Glomerular visceral epithelial cell (primary cell): ENCODE data around the gene CLSTN1.

Experiments used
- DNase-seq: peaks from one replicate; pipeline ENCODE4 v3.0.0-alpha.2; 2016; ENCODE audit errors: extremely low spot score

The CLSTN1 gene

GRCh38 chr1:9850442-9851162 lies 26.8 kb upstream of the CLSTN1 start:
- DNase-seq, result no peak

GRCh38 chr1:9849691-9850441 lies 26.1 kb upstream of the CLSTN1 start:
- DNase-seq, result no peak

GRCh38 chr1:9848022-9848421 lies 24.3 kb upstream of the CLSTN1 start:
- no peak for DNase-seq

GRCh38 chr1:9847269-9847668 lies 23.5 kb upstream of the CLSTN1 start:
- no peak for DNase-seq

GRCh38 chr1:9846611-9847171 lies 22.9 kb upstream of the CLSTN1 start:
- DNase-seq, result no peak

DNA sequence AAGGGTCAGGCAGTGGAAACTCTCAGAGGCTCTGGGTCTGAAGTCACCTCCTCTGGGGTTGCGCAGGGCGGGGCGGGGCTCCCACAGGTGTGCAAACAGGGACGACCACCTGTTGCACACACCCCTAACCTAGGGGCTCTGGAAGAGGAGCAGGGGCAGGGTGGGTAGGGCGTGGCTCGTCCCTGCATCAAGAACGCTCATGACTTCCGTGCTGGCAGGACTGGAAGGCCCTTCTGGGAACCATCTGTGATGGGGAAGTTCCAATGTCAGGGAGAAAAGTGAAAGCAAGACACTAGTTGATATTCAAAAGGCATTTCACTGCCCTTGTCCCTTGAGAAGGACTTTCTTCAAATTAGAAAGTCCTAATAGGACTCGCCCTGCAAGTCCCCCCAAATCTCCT lies 22.1 kb upstream of the CLSTN1 start:
- DNase-seq, result no peak

GRCh38 chr1:9844756-9845155 lies 21.0 kb upstream of the CLSTN1 start:
- no peak for DNase-seq

- DNase-seq, result no peak
Observed at GRCh38 chr1:9844106-9844505, 20.3 kb upstream of the CLSTN1 start.

DNA sequence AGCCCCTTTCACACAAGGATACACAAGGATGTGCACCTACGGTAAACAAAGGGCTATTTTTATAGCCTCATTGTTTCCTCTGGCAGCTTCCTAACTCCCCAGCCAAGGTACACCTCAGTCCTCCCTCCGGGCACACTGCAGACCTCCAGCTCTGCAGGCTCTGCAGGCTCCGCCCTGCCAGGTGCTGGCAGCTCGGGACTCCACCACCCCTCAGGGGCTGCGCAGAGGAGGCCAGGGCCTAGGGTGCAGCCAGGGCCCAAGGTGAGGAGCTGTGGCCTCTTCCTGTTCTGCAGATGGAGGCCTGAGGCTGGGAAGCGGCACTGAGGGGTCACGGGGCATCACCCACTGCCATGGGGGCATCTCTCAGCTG lies 19.8 kb upstream of the CLSTN1 start:
- no peak for DNase-seq

DNA sequence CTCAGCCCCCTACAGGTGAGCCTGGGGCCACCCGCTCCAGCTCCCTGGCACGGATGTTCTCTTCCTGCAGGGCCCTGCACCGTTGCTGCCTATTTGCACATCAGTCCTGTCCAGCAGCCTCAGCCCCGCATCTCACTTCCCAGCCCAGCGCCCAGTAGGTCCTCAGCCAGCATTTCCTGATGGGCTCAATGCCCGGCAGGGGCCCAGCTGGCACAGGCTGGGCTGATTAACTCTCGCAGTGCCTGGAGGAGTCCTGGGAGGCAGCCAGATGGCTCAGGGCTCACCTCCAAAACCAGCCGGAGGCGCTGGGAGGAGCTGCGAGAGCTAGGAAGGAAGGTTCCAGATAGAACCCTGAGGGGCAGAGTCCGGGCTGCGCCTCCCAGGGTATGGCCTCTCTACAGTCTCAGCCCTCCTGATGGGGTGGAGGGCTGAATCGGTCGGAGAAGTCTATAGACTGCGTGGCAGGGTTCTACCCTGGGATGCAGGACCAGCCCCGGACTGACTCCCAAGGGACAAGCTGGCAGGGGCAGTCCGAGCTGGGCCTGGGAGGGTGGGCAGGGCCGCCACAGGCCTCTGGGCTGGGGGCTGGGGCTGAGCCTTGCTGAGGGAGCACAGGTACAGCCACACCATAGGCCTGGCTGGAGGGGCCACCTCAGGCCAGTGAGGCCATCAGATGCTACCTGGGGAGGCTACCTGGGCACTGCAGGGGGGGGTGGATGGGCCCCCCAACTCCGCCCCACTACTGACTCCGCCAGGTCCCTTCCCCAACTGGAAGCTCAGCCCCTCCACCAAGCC lies 19.2 kb upstream of the CLSTN1 start:
- no peak for DNase-seq

GRCh38 chr1:9842073-9842711 lies 18.4 kb upstream of the CLSTN1 start:
- DNase-seq, result no peak

DNA sequence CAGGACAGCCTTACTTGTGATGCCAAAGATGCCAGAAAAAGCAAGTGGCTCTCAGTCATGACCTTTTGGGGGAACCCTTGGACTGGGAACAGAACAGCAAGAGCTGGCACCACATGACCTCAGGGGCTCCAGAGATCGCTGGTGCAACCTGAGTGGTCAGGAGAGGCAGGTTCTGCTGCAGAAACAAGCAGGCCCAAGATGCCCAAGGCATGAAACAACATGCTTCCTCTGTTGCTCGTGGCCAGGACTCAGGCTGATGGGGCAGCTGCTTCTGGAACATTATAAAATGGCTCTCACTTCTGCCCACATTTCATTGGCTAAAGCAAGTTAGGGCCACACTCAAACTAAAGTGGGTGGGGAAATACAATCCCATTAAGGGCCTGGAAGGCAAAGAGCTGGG lies 17.7 kb upstream of the CLSTN1 start:
- DNase-seq, result no peak

DNA sequence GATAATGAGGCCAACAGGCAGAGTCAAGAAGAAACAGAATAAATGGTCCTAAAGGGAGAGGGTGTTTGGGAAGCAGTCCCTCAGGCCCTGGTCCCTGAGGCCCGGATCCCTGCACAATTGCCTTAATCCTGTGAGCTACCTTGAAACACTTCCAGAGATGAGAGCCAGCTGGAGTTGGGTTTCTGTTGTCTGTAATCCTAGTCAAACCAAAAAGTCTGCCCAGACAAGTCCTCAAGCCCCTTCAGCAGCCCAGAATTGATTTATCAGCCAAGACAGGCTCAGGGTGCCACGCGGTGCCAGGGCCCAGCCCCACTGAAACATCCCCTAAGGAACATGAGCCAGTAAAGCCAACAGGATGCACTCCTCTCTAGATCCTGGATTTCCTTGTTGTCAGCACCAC lies 16.4 kb upstream of the CLSTN1 start:
- no peak for DNase-seq

DNA sequence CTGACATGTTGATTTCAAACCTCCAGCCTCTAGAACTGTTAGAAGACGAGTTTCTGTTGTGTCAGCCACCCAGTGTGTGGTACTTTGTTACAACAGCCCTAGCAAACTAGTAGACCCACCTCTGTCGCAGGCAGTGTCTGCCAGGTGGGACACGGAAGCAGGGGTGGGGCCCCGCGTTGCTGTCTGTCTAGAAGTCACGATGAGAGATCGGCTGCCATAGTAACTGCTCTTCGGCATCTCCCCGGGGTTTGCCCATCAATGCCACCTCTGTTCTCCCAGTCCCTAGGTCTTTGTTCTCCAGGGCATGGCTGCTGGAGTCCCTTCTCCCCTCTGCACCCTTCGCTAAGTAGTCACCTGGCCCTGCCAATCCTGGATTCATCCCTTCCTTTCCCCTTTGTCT lies 15.2 kb upstream of the CLSTN1 start:
- DNase-seq, result no peak

DNA sequence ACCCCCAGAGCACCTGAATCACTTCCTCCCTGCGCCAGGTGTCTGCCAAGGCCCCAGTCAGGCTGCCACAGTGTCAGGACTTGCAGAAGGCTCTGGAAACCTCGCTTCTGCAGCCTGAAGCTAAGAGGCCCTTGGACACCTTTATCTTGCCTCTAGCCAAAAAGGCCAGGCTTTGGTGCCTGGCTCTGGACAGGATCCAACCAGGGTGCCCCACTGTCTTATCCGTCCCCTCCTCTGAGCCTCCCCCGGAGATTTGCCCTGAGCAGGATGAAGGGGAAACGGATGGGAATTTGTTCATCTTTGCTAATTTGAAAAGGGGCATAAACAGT lies 12.8 kb upstream of the CLSTN1 start:
- no peak for DNase-seq

DNA sequence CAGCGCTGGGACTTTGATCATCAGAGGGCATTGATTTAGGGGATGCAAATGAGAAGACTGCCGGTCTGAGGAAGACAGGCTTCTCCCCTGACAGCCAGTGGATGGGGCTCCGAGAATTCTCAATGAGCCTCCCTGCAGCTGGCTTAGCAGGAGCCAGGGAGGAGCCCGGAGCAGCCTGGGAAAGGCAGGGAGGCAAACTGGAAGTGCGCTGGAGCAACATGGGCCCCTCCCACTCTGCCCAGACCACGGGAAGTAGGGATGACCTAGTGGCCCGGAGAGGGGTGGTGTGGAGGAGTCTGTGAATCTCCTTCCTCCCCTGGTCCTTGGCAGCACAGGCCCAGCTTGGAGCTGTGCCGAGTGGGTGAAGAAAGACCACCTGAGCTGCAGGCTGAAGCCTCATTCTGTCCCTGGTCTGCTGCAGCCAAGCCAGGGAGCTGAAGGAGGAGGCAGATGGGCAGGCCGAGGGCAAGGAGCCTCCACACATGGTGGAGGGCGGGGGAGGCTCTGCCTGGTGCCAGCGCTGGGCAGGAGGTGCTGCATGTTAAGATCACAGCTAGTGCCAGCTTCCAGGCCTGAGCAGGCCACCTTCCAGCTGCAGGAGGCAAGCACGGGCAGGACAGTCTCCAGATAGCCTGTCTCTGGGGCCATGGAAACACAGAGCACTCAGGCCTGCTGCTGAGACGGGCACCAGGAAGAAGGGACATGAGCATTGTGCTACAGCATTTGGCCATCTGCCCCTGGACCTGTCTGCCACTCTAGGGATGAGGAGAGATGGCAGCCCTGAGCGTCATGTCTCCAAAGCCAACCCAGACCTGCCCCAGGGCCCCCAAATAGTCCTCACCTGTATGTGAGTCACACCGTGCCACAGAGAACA lies 12.2 kb upstream of the CLSTN1 start:
- DNase-seq, result peak; percentile 61

GRCh38 chr1:9835404-9835757 lies 11.6 kb upstream of the CLSTN1 start:
- no peak for DNase-seq

- no peak for DNase-seq
Observed at GRCh38 chr1:9833632-9834031, 9.9 kb upstream of the CLSTN1 start.

GRCh38 chr1:9827558-9828185 lies 3.9 kb upstream of the CLSTN1 start:
- peak; percentile 12 for DNase-seq

GRCh38 chr1:9826616-9827015 lies 2.9 kb upstream of the CLSTN1 start:
- DNase-seq, result no peak

GRCh38 chr1:9826087-9826486 lies 2.3 kb upstream of the CLSTN1 start:
- DNase-seq, result no peak
